H1 (cell line): ENCODE data around the gene CCDC93. TPM values are rescaled to one million over a fixed set of nuclear protein-coding genes. Genes with fewer than 3 reads are reported as not detected.

Source experiments
- CTCF ChIA-PET: fragments of 300-600 bp; sonication (Branson Sonifier 250); formaldehyde crosslinking; loops from one replicate; lab custom pipeline; 2021; ENCODE audit not compliant: partially characterized antibody; lab: Charles Lee
- POLR2A ChIA-PET: fragments of 300-600 bp; sonication (Branson Sonifier 250); formaldehyde crosslinking; loops from one replicate; lab custom pipeline; 2021; ENCODE audit warnings: inconsistent platforms; ENCODE audit not compliant: partially characterized antibody; lab: Charles Lee
- DNase-seq, 2 experiments: peaks; one replicate each; pipeline versions ENCODE4 v3.0.0 to v3.0.0-alpha.2; 2010 to 2022; ENCODE audit warnings: low spot score in 2 of 2, low read depth in 1 of 2, mixed read lengths in 1 of 2
- FAIRE-seq: peaks from 2 replicates; lab custom pipeline; 2011; peaks lifted over from hg19 to GRCh38; lab: Jason Lieb, UNC
- H2AFZ ChIP-seq: 2 replicates; pipeline ENCODE4 v1.8.1; 2012; ENCODE audit warnings: low read length, inconsistent platforms
- H2AK5ac ChIP-seq: 2 replicates; pipeline ENCODE4 v1.6.1; 2013; ENCODE audit warnings: low read depth, low read length
- H2BK120ac ChIP-seq: replicated peaks from 2 replicates; pipeline ENCODE3; 2013; ENCODE audit warnings: low read depth, low read length, inconsistent platforms
- H2BK12ac ChIP-seq: 2 replicates; pipeline ENCODE4 v1.6.1; 2013; ENCODE audit warnings: low read depth, low read length
- H2BK15ac ChIP-seq: 2 replicates; pipeline ENCODE4 v1.6.1; 2013; ENCODE audit warnings: low read length
- H2BK20ac ChIP-seq: 2 replicates; pipeline ENCODE4 v1.6.1; 2013; ENCODE audit warnings: low read length
- H2BK5ac ChIP-seq: 2 replicates; pipeline ENCODE4 v1.6.1; 2013; ENCODE audit warnings: low read depth, low read length
- H3K14ac ChIP-seq: 2 replicates; pipeline ENCODE4 v1.6.1; 2013; ENCODE audit warnings: inconsistent platforms; ENCODE audit not compliant: insufficient read length
- H3K18ac ChIP-seq: 2 replicates; pipeline ENCODE4 v1.6.1; 2013; ENCODE audit warnings: low read length; ENCODE audit errors: extremely low read depth
- H3K23ac ChIP-seq: 2 replicates; pipeline ENCODE4 v1.6.1; 2013; ENCODE audit warnings: inconsistent platforms; ENCODE audit not compliant: insufficient read length
- H3K23me2 ChIP-seq: 2 replicates; pipeline ENCODE4 v1.6.1; 2013; ENCODE audit warnings: low read depth, low read length
- H3K27ac ChIP-seq: 2 replicates; pipeline ENCODE4 v1.6.1; 2011; ENCODE audit warnings: low read depth, low read length, inconsistent platforms
- H3K27me3 ChIP-seq, 4 experiments: replicated peaks in 1 of 4; 1 replicate in 1 of 4; 2 replicates in 3 of 4; pipeline versions ENCODE4 v1.6.1 to v1.8.1; 2011 to 2013; ENCODE audit warnings: low read length in 3 of 4, mild to moderate bottlenecking in 3 of 4, inconsistent platforms in 2 of 4, mixed read lengths in 2 of 4, moderate library complexity in 1 of 4; ENCODE audit not compliant: control insufficient read depth in 3 of 4, insufficient read depth in 3 of 4; ENCODE audit errors: extremely low read depth in 1 of 4
- H3K36me3 ChIP-seq, 4 experiments: 2 replicates each; pipeline versions ENCODE4 v1.6.1 to v1.8.1; 2011 to 2013; ENCODE audit warnings: mild to moderate bottlenecking in 4 of 4, low read length in 3 of 4, moderate library complexity in 2 of 4, control low read depth in 1 of 4, inconsistent platforms in 1 of 4; ENCODE audit not compliant: insufficient read depth in 4 of 4, control insufficient read depth in 2 of 4
- H3K4ac ChIP-seq: replicated peaks from 2 replicates; pipeline ENCODE3; 2013; ENCODE audit warnings: low read length, low read depth, mixed read lengths, inconsistent platforms; ENCODE audit not compliant: insufficient read length
- H3K4me1 ChIP-seq, 4 experiments: replicated peaks in 1 of 4; 1 replicate in 1 of 4; 2 replicates in 3 of 4; pipeline versions ENCODE4 v1.6.1 to v1.8.1; 2011 to 2013; ENCODE audit warnings: low read length in 3 of 4, inconsistent platforms in 2 of 4, mixed read lengths in 1 of 4; ENCODE audit not compliant: insufficient read depth in 4 of 4, control insufficient read depth in 3 of 4
- H3K4me2 ChIP-seq, 2 experiments: 2 replicates each; pipeline versions ENCODE4 v1.6.1 to v1.8.1; 2011 to 2013; ENCODE audit warnings: low read depth in 2 of 2, low read length in 2 of 2, control low read depth in 1 of 2, inconsistent platforms in 1 of 2, mild to moderate bottlenecking in 1 of 2; ENCODE audit not compliant: insufficient read depth in 1 of 2
- H3K4me3 ChIP-seq, 4 experiments: fragments of 200-600, 300-600 bp in 1 of 4; sonication (generic), shearing (Covaris generic), sonication (Bioruptor Twin) in 1 of 4; 2 replicates each; pipeline versions ENCODE4 v1.5.1 to v1.8.1; 2011 to 2016; ENCODE audit warnings: low read length in 4 of 4, low read depth in 3 of 4, control low read depth in 2 of 4, inconsistent platforms in 2 of 4, mild to moderate bottlenecking in 2 of 4, mixed read lengths in 1 of 4, moderate library complexity in 1 of 4; ENCODE audit not compliant: insufficient read depth in 2 of 4; ENCODE audit errors: extremely low read depth in 1 of 4
- H3K56ac ChIP-seq: replicated peaks from 2 replicates; pipeline ENCODE3; 2013; ENCODE audit warnings: low read depth, mild to moderate bottlenecking, mixed read lengths, low read length, inconsistent platforms; ENCODE audit not compliant: insufficient read length
- H3K79me1 ChIP-seq: 2 replicates; pipeline ENCODE4 v1.6.1; 2013; ENCODE audit warnings: low read depth, low read length, control low read depth
- H3K79me2 ChIP-seq, 2 experiments: 2 replicates each; pipeline versions ENCODE4 v1.6.1 to v1.8.1; 2012 to 2013; ENCODE audit warnings: low read length in 2 of 2, mild to moderate bottlenecking in 2 of 2, inconsistent platforms in 1 of 2; ENCODE audit not compliant: insufficient read depth in 2 of 2, control insufficient read depth in 1 of 2
- H3K9ac ChIP-seq, 4 experiments: replicated peaks in 1 of 4; 1 replicate in 1 of 4; 2 replicates in 3 of 4; pipeline versions ENCODE4 v1.6.1 to v1.8.1; 2011 to 2013; ENCODE audit warnings: low read depth in 3 of 4, low read length in 3 of 4, control low read depth in 2 of 4, mild to moderate bottlenecking in 2 of 4, moderate library complexity in 2 of 4, inconsistent platforms in 1 of 4; ENCODE audit errors: extremely low read depth in 1 of 4
- H3K9me3 ChIP-seq, 2 experiments: 2 replicates each; pipeline versions ENCODE4 v1.6.1 to v1.8.1; 2012 to 2013; ENCODE audit warnings: mild to moderate bottlenecking in 2 of 2, moderate library complexity in 2 of 2, control low read depth in 1 of 2, inconsistent platforms in 1 of 2, low read depth in 1 of 2, low read length in 1 of 2, mixed read lengths in 1 of 2; ENCODE audit not compliant: insufficient read depth in 2 of 2
- H4K20me1 ChIP-seq, 2 experiments: replicated peaks in 1 of 2; 2 replicates each; pipeline versions ENCODE3 to v1.8.1; 2011 to 2013; ENCODE audit warnings: inconsistent platforms in 2 of 2, low read length in 2 of 2, mild to moderate bottlenecking in 1 of 2; ENCODE audit not compliant: insufficient read depth in 2 of 2, control insufficient read depth in 1 of 2
- H4K5ac ChIP-seq: 2 replicates; pipeline ENCODE4 v1.6.1; 2013; ENCODE audit warnings: low read length, low read depth, mixed read lengths, inconsistent platforms; ENCODE audit not compliant: insufficient read length
- H4K8ac ChIP-seq: 2 replicates; pipeline ENCODE4 v1.8.0; 2013; ENCODE audit warnings: mild to moderate bottlenecking, moderate library complexity, low read length, inconsistent platforms; ENCODE audit not compliant: insufficient read depth; ENCODE audit errors: extremely low read depth
- H4K91ac ChIP-seq: replicated peaks from 2 replicates; pipeline ENCODE3; 2013; ENCODE audit warnings: low read length, mixed read lengths, inconsistent platforms; ENCODE audit not compliant: insufficient read length
- BCL11A ChIP-seq, 2 experiments: IDR thresholded peaks; one replicate each; pipeline ENCODE4 v1.6.1; 2011; ENCODE audit warnings: low read depth in 2 of 2, low read length in 2 of 2, mild to moderate bottlenecking in 2 of 2
- HDAC2 ChIP-seq, 2 experiments: fragments of 300-600 bp in 1 of 2; sonication (generic) in 1 of 2; IDR thresholded peaks; 2 replicates each; pipeline ENCODE4 v1.6.1; 2011 to 2012; ENCODE audit warnings: low read depth in 2 of 2, low read length in 2 of 2, mild to moderate bottlenecking in 2 of 2, moderate library complexity in 2 of 2, borderline replicate concordance in 1 of 2, inconsistent platforms in 1 of 2
- KDM5A ChIP-seq: fragments of 200-600 bp; IDR thresholded peaks from 2 replicates; pipeline ENCODE4 v1.7.1; 2012; ENCODE audit warnings: mild to moderate bottlenecking, low read length, inconsistent platforms, mixed read lengths
- WGBS, 2 experiments: shearing (Covaris generic) in 1 of 2; methylation state at CpG; one replicate each; pipeline versions ENCODE4 v1.1.6 to v1.1.7; 2013 to 2015; ENCODE audit warnings: low lambda C conversion rate in 2 of 2, mixed read lengths in 2 of 2, inconsistent platforms in 1 of 2, low coverage in 1 of 2, missing lambda C conversion rate in 1 of 2; ENCODE audit not compliant: insufficient replicate concordance in 2 of 2, insufficient coverage in 1 of 2, insufficient read length in 1 of 2; ENCODE audit errors: extremely low coverage in 1 of 2, missing lambda C conversion rate in 1 of 2; 5-methylcytosine and 5-hydroxymethylcytosine counted together
- polyA plus RNA-seq, 7 experiments: library from polyadenylated mRNA; depleted of rRNA in 3 of 7; stranded (reverse) in 5 of 7; unstranded in 2 of 7; fragments of >200 nt in 5 of 7; fragments of 200-250 nt in 2 of 7; gene quantifications; 1 replicate in 5 of 7; 2 replicates in 1 of 7; 4 replicates in 1 of 7; pipeline versions ENCODE4 v1.2.1 to v1.2.3, GENCODE V29; 2011 to 2013; ENCODE audit warnings: missing spikeins in 2 of 7, mixed read lengths in 2 of 7
- total RNA-seq: library from RNA; stranded (reverse); fragmentation: NEBNext Ultra II Directional; extraction: Animal tissue kit (Norgen Biotek cat#: 25700); gene quantifications from 2 replicates; pipeline ENCODE4 v1.2.1, GENCODE V29; 2021

Gene CCDC93
- total and polyA plus RNA-seq, 2 of the 8 experiments (the other 6 are each of a cell fraction or from before 2014, with no cell fraction given), result 5.5 to 18.0 TPM

DNA sequence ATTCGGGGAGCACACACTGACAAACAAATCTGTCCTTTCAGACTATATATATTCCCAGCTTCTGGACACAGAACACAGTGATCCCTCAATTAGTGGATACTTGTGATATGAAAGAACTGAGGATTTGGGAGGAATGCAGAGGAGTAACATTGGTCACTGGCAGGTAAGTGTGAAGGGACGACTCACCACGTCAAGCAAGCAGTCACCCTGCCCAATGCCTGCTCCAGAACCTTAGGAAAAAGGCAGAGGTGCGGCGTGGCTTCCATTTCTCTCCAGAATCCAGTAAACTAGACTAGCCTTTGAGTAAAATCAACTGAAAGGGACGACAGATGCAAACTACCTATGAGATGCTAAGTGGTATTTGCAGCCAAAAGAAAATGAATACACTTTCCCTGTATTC lies 1.1 kb downstream of the CCDC93 start:
- H3K4ac ChIP-seq, result no peak overlapping the region
- no peak overlapping the region for H2AFZ ChIP-seq
- no peak overlapping the region for H4K5ac ChIP-seq
- H3K14ac ChIP-seq, result no peak overlapping the region
- peaks cover 0 to 4% of the 10 kb centered on the region in 2 experiments for H4K20me1 ChIP-seq
- peaks cover 12% of the 10 kb centered on the region for H3K23me2 ChIP-seq
- no peak overlapping the region for H3K18ac ChIP-seq
- H2BK20ac ChIP-seq, result no peak overlapping the region
- H3K27ac ChIP-seq, result no peak overlapping the region
- no peak overlapping the region for H2AK5ac ChIP-seq
- no peak overlapping the region for H2BK120ac ChIP-seq
- H4K91ac ChIP-seq, result no peak overlapping the region
- no peak for TF ChIP-seq BCL11A (IDR thresholded peaks at IDR 0.05; ENCODE audit: low read depth in 2 of 2, low read length in 2 of 2)
- no peak for TF ChIP-seq HDAC2 (IDR thresholded peaks at IDR 0.05; ENCODE audit: borderline replicate concordance in 1 of 2, low read depth in 2 of 2, low read length in 2 of 2)
- no peak for TF ChIP-seq KDM5A
- DNase-seq, result no peak
- no peak overlapping the region for H3K23ac ChIP-seq
- peak overlapping the region; percentile 69 to 93 (median 84) for H3K4me3 ChIP-seq
- no peak for FAIRE-seq
- ChIA-PET POLR2A (interaction anchor here (1.0 kb wide), 1 partner anchor 10 kb away, joined by 3 read pairs; no protein-coding TSS in a partner anchor), CTCF (interaction anchor here (2.0 to 2.5 kb wide), 3 partner anchors 9 to 20 kb away, joined by 6 to 20 read pairs (median 7); no protein-coding TSS in a partner anchor)
- H3K4me1 ChIP-seq, result peaks cover 0 to 5% (median 1%) of the 10 kb centered on the region in 4 experiments; a peak in 3 of 7 replicates
- H3K79me2 ChIP-seq, result peaks cover 0 to 30% of the 10 kb centered on the region in 2 experiments; a peak in 2 of 4 replicates
- H3K79me1 ChIP-seq, result 0 out of 2 replicates have a peak, but pooled peaks cover 2% of the 10 kb centered on the region
- no peaks in the 10 kb centered on the region for H3K9me3 ChIP-seq
- H2BK15ac ChIP-seq, result no peak overlapping the region
- 28% methylated on average over 6 of the region's 6 CpGs; no CpG with 5 or more reads in 1 of the 2 experiments for WGBS, 2 experiments
- no peak overlapping the region; a peak in 1 of 7 replicates for H3K9ac ChIP-seq
- H2BK12ac ChIP-seq, result no peak overlapping the region
- peak overlapping the region; percentile 66 to 99 for H3K4me2 ChIP-seq
- no peak overlapping the region for H4K8ac ChIP-seq
- peaks cover 0 to 13% (median 11%) of the 10 kb centered on the region in 4 experiments; a peak in 6 of 7 replicates for H3K27me3 ChIP-seq
- peaks cover 0 to 9% (median under 1%) of the 10 kb centered on the region in 4 experiments; a peak in 4 of 8 replicates for H3K36me3 ChIP-seq
- no peak overlapping the region for H3K56ac ChIP-seq
- no peak overlapping the region for H2BK5ac ChIP-seq
